ENCODE measurements around the gene TAF11L7. TPM values are rescaled to one million over a fixed set of nuclear protein-coding genes. Genes with fewer than 3 reads are reported as not detected.
"Not testable (repeated sequence)": the region's sequence is repeated elsewhere in the genome, so short reads cannot be mapped to it uniquely, and the experiment has no call there.

TAF11L7 gene
- total RNA-seq, 1 donor from 2014 or later: not detected

DNA sequence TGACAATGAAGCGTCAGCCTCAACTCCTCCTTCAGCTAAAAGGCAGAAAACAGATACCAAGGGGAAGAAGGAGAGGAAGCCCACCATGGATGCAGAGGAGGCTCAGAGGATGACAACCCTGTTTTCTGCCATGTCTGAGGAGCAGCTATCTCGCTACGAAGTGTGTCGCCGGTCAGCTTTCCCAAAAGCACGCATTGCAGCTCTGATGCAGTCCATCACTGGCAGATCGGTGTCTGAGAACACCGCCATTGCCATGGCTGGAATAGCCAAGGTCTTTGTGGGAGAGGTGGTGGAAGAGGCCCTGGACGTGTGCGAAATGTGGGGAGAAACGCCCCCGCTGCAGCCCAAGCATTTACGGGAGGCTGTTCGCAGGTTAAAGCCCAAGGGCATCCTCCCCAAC is 19.4 kb upstream of the TAF11L7 start:
- DNase-seq (ENCODE audit: low read depth): no peak
- TF ChIP-seq, protein P1, sequence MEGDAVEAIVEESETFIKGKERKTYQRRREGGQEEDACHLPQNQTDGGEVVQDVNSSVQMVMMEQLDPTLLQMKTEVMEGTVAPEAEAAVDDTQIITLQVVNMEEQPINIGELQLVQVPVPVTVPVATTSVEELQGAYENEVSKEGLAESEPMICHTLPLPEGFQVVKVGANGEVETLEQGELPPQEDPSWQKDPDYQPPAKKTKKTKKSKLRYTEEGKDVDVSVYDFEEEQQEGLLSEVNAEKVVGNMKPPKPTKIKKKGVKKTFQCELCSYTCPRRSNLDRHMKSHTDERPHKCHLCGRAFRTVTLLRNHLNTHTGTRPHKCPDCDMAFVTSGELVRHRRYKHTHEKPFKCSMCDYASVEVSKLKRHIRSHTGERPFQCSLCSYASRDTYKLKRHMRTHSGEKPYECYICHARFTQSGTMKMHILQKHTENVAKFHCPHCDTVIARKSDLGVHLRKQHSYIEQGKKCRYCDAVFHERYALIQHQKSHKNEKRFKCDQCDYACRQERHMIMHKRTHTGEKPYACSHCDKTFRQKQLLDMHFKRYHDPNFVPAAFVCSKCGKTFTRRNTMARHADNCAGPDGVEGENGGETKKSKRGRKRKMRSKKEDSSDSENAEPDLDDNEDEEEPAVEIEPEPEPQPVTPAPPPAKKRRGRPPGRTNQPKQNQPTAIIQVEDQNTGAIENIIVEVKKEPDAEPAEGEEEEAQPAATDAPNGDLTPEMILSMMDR (conservative IDR thresholded peaks at IDR 0.05; ENCODE audit: low read depth, low read length): no peak
- H3K4me3 ChIP-seq (ENCODE audit: low read depth, low read length): no peak overlapping the region

GRCh38 chr5:17603880-17604279 is 18.3 kb upstream of the TAF11L7 start, which contains the start of gene TAF11L11:
Gene TAF11L11 (plus strand): TSS chr5:17604183.
- DNase-seq (ENCODE audit: low read depth); H3K4me3 ChIP-seq (ENCODE audit: low read depth, low read length): not testable (repeated sequence)

- not testable (repeated sequence) for DNase-seq (ENCODE audit: low read depth); H3K4me3 ChIP-seq (ENCODE audit: low read depth, low read length)
Measured at GRCh38 chr5:17597728-17598127, 12.2 kb upstream of the TAF11L7 start, which contains the start of gene TAF11L10. Gene TAF11L10 (minus strand): TSS chr5:17597828.

DNA sequence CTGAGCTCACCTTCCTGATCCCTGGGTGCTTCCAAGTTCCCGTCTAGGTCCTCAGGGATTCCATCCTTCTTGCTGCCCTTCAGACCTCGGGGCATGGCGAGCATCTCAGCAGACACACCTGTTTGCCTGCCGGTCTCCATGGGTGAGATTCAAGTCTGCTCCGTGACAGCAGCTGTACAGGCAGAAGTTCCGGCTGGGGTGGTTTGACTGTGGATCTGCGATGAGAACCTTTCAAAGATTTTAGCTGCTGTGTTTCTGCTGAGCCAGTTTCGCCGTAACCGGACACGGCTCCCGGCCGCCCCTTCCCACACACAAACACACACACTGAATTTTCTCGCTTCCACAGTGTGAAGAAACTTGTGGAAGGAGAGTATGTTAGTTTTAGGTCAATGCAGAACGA is 8.7 kb upstream of the TAF11L7 start, which contains the start of gene TAF11L9:
Gene TAF11L9, minus strand, starts transcription at position 140 of the 400 bp plus-strand sequence.
- DNase-seq (ENCODE audit: low read depth); H3K4me3 ChIP-seq (ENCODE audit: low read depth, low read length): not testable (repeated sequence)

GRCh38 chr5:17590860-17591259 is 5.3 kb upstream of the TAF11L7 start, which contains the start of gene TAF11L8:
Gene TAF11L8 (minus strand): TSS chr5:17590960.
- not testable (repeated sequence) for H3K4me3 ChIP-seq (ENCODE audit: low read depth, low read length); DNase-seq (ENCODE audit: low read depth)

Other genes starting within 250 kb of the TAF11L7 start
- not detected in 2 replicates for gene TAF11L2, start 87.5 kb downstream of the TAF11L7 start, total RNA-seq
- not detected in 2 replicates for gene TAF11L3, start 67.4 kb downstream of the TAF11L7 start, total RNA-seq
- gene TAF11L4, start 64.0 kb downstream of the TAF11L7 start, total RNA-seq: not detected in 2 replicates
- gene TAF11L5, start 60.5 kb downstream of the TAF11L7 start, total RNA-seq: not detected in 2 replicates
- gene TAF11L6, start 57.1 kb downstream of the TAF11L7 start, total RNA-seq: not detected in 2 replicates
- gene TAF11L8, start 5.2 kb upstream of the TAF11L7 start, total RNA-seq: not detected in 2 replicates
- gene TAF11L9, start 8.6 kb upstream of the TAF11L7 start, total RNA-seq: not detected in 2 replicates
- gene TAF11L10, start 12.1 kb upstream of the TAF11L7 start, total RNA-seq: not detected in 2 replicates
- gene TAF11L11, start 18.4 kb upstream of the TAF11L7 start, total RNA-seq: 1.8 TPM in 1 of 2 replicates, not detected in the other
- gene TAF11L12, start 24.6 kb upstream of the TAF11L7 start, total RNA-seq: not detected in 2 replicates
- not detected in 2 replicates for gene TAF11L13, start 46.3 kb upstream of the TAF11L7 start, total RNA-seq
- not detected in 2 replicates for gene TAF11L14, start 48.7 kb upstream of the TAF11L7 start, total RNA-seq

Data from epithelial cell of proximal tubule (primary cell).